Parathyroid adenoma (tissue), 2 donors: ENCODE data around the gene CNTN4.

ENCODE experiments used
- H2AFZ ChIP-seq: fragments of 300-600 bp; sonication (generic); one replicate; pipeline ENCODE4 v1.7.0; 2017; ENCODE audit warnings: antibody characterized with exemption, mild to moderate bottlenecking
- H3K27ac ChIP-seq: fragments of 300-600 bp; sonication (generic); one replicate; pipeline ENCODE4 v1.7.0; 2017
- H3K27me3 ChIP-seq: fragments of 300-600 bp; sonication (generic); one replicate; pipeline ENCODE4 v1.7.0; 2017; ENCODE audit warnings: low read length; ENCODE audit not compliant: control insufficient read depth, insufficient read depth
- H3K36me3 ChIP-seq: fragments of 300-600 bp; sonication (generic); one replicate; pipeline ENCODE4 v1.7.0; 2017; ENCODE audit warnings: low read length; ENCODE audit not compliant: control insufficient read depth, insufficient read depth
- H3K4me1 ChIP-seq: fragments of 300-600 bp; sonication (generic); one replicate; pipeline ENCODE4 v1.7.0; 2017; ENCODE audit warnings: control low read depth
- H3K4me2 ChIP-seq: fragments of 300-600 bp; sonication (generic); one replicate; pipeline ENCODE4 v1.7.0; 2017; ENCODE audit warnings: low read length
- H3K4me3 ChIP-seq: fragments of 300-600 bp; sonication (generic); one replicate; pipeline ENCODE4 v1.7.0; 2017; ENCODE audit warnings: low read depth, low read length
- H3K79me2 ChIP-seq: fragments of 300-600 bp; sonication (generic); one replicate; pipeline ENCODE4 v1.7.0; 2017; ENCODE audit warnings: control low read depth
- H3K9ac ChIP-seq: fragments of 300-600 bp; sonication (generic); one replicate; pipeline ENCODE4 v1.7.0; 2017; ENCODE audit warnings: mild to moderate bottlenecking
- H3K9me3 ChIP-seq: fragments of 300-600 bp; sonication (generic); one replicate; pipeline ENCODE4 v1.7.0; 2017; ENCODE audit warnings: low read length; ENCODE audit not compliant: control insufficient read depth
- CTCF ChIP-seq: fragments of 300-600 bp; sonication (generic); IDR thresholded peaks from one replicate; pipeline ENCODE4 v1.7.0; 2017; ENCODE audit warnings: antibody characterized with exemption, mild to moderate bottlenecking
- donor health status: primary hyperparathyroidism.

The CNTN4 gene

GRCh38 chr3:2790266-2790815 is 691.7 kb downstream of the CNTN4 start:
- Histone ChIP-seq H2AFZ (peak overlapping the region; percentile 12), H3K27me3 (no peaks in the 10 kb centered on the region), H3K9ac (no peak overlapping the region)

DNA sequence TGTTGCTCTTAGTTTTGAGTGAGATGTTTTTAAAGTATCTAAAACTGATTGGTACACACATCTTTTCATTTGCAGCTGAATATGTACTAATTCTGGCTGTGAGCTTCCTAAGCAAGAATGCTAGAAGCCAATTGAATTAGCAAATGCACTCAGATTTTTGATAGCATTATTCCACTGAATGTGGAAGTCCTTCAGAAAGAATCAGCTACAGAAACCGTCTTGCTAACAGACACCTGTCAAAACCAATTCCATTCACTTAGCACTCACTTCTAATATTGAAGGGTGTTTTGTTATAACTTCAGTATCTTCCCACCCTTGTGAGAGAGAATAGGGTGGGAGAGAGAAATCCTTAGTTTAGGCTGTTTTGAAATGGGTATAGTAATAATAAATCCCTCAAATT is 693.8 kb downstream of the CNTN4 start:
- Histone ChIP-seq H3K4me1 (peaks cover 15% of the 10 kb centered on the region), H3K9ac (no peak overlapping the region), H3K79me2 (no peaks in the 10 kb centered on the region), H3K27me3 (no peaks in the 10 kb centered on the region), H3K36me3 (no peaks in the 10 kb centered on the region), H3K4me2 (no peak overlapping the region), H2AFZ (no peak overlapping the region), H3K4me3 (no peak overlapping the region), H3K27ac (no peak overlapping the region), H3K9me3 (no peaks in the 10 kb centered on the region)
- TF ChIP-seq CTCF, result no peak

More at GRCh38 chr3:2790266-2790815, 691.7 kb downstream of the CNTN4 start:
- Histone ChIP-seq H3K4me3 (no peak overlapping the region), H3K4me2 (no peak overlapping the region), H3K27ac (no peak overlapping the region), H3K79me2 (no peaks in the 10 kb centered on the region), H3K36me3 (no peaks in the 10 kb centered on the region), H3K9me3 (no peaks in the 10 kb centered on the region), H3K4me1 (peaks cover 15% of the 10 kb centered on the region)
- TF ChIP-seq CTCF, result no peak

- no peak for TF ChIP-seq CTCF
- Histone ChIP-seq H3K27me3 (no peaks in the 10 kb centered on the region), H3K27ac (no peak overlapping the region), H3K79me2 (no peaks in the 10 kb centered on the region), H3K4me3 (no peak overlapping the region), H3K4me1 (peaks cover 15% of the 10 kb centered on the region), H3K36me3 (no peaks in the 10 kb centered on the region), H3K9ac (no peak overlapping the region), H2AFZ (no peak overlapping the region), H3K9me3 (no peaks in the 10 kb centered on the region), H3K4me2 (no peak overlapping the region)
These were observed 695.3 kb downstream of the CNTN4 start for GRCh38 chr3:2793987-2794386.

DNA sequence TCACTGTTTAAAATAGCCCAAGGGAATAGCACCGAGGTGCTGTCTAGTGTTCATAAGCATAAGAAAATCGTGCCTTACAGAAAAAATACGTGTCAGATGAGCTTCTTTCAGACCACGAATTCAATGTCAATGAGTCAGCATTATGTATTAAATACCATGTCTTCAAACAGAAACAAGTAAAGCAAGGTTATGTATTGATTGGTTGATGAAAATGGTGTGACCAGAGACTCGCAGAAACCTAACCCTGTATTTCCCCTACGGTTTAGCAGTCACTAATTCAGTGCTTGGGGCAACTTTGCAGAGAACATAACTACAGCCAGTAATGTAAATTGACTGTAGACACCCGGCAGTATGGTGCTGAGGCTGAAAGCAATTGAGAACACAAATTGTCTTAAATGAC is 703.8 kb downstream of the CNTN4 start:
- H3K4me3 ChIP-seq, result no peak overlapping the region
- no peak overlapping the region for H3K4me2 ChIP-seq
- H3K79me2 ChIP-seq, result no peaks in the 10 kb centered on the region
- H3K9me3 ChIP-seq, result no peaks in the 10 kb centered on the region
- H3K27ac ChIP-seq, result no peak overlapping the region
- no peaks in the 10 kb centered on the region for H3K27me3 ChIP-seq
- no peaks in the 10 kb centered on the region for H3K36me3 ChIP-seq
- TF ChIP-seq CTCF, result no peak
- H3K9ac ChIP-seq, result no peak overlapping the region
- no peak overlapping the region for H2AFZ ChIP-seq
- H3K4me1 ChIP-seq, result peaks cover 10% of the 10 kb centered on the region

GRCh38 chr3:2807514-2807913 is 708.8 kb downstream of the CNTN4 start:
- H3K9ac ChIP-seq, result no peak overlapping the region
- H3K27ac ChIP-seq, result peak overlapping the region; percentile 46
- H2AFZ ChIP-seq, result peak overlapping the region; percentile 38
- TF ChIP-seq CTCF, result no peak
- H3K9me3 ChIP-seq, result no peaks in the 10 kb centered on the region
- H3K79me2 ChIP-seq, result no peaks in the 10 kb centered on the region
- H3K36me3 ChIP-seq, result no peaks in the 10 kb centered on the region
- H3K4me1 ChIP-seq, result peaks cover 13% of the 10 kb centered on the region
- no peaks in the 10 kb centered on the region for H3K27me3 ChIP-seq
- no peak overlapping the region for H3K4me2 ChIP-seq
- H3K4me3 ChIP-seq, result no peak overlapping the region
